CD4-positive, alpha-beta T cell treated with Interleukin-10 for 1 hour (primary cell): ENCODE results near the gene HPS3.
"Not testable (repeated sequence)": the region's sequence is repeated elsewhere in the genome, so short reads cannot be mapped to it uniquely, and the experiment has no call there.

ENCODE experiments used
- DNase-seq: peaks from one replicate; pipeline ENCODE4 v3.0.0-alpha.2; 2020

The HPS3 gene, protein sequence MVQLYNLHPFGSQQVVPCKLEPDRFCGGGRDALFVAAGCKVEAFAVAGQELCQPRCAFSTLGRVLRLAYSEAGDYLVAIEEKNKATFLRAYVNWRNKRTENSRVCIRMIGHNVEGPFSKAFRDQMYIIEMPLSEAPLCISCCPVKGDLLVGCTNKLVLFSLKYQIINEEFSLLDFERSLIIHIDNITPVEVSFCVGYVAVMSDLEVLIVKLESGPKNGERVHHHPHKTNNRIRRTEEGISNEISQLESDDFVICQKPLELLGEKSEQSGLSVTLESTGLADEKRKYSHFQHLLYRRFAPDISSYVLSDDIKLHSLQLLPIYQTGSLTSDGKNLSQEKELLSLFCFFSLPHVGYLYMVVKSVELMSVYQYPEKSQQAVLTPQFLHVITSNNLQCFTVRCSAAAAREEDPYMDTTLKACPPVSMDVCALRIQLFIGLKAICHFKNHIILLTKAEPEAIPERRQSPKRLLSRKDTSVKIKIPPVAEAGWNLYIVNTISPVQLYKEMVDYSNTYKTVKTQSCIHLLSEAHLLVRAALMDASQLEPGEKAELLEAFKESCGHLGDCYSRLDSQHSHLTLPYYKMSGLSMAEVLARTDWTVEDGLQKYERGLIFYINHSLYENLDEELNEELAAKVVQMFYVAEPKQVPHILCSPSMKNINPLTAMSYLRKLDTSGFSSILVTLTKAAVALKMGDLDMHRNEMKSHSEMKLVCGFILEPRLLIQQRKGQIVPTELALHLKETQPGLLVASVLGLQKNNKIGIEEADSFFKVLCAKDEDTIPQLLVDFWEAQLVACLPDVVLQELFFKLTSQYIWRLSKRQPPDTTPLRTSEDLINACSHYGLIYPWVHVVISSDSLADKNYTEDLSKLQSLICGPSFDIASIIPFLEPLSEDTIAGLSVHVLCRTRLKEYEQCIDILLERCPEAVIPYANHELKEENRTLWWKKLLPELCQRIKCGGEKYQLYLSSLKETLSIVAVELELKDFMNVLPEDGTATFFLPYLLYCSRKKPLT

DNA sequence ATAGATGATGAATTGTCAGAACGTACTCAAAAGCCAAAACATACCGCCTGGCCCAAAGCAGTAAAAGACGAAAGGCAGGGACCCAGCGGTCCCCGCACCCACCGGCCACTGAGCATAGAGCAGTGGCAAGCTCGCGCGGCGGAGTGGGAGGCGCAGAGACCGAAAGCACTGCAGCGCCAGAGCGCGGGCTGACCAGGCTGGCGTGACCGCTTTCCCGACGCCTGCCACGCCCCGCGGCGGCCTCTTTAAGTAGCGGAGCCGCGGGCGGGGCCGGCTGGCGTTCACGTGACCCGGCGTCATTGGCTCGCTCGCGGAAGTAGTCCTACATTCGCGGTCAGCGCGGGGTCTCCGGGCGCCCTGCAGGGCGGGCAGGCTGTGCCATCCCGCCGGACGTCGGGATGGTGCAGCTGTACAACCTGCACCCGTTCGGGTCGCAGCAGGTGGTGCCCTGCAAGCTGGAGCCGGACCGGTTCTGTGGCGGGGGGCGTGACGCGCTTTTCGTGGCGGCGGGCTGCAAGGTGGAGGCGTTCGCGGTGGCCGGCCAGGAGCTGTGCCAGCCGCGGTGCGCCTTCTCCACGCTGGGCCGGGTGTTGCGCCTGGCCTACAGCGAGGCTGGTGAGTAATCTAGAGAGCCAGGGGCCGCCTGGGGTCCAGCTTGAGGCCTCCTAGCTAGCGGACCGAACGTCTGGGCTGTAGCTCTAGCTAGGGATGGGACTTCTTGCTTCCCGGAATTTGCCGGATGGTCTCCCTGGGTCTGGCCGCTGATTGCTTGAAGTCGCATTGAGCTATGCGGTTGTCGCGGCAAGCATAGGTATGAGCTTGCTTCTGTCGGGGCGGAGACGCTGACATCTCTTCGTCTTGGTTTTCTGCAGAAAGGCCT is at the start of gene HPS3:
Gene HPS3 (plus strand): TSS at position 313 of the 880 bp plus-strand sequence. CDS start 86 bp downstream, at position 399.
- peak; percentile 81 for DNase-seq

DNA sequence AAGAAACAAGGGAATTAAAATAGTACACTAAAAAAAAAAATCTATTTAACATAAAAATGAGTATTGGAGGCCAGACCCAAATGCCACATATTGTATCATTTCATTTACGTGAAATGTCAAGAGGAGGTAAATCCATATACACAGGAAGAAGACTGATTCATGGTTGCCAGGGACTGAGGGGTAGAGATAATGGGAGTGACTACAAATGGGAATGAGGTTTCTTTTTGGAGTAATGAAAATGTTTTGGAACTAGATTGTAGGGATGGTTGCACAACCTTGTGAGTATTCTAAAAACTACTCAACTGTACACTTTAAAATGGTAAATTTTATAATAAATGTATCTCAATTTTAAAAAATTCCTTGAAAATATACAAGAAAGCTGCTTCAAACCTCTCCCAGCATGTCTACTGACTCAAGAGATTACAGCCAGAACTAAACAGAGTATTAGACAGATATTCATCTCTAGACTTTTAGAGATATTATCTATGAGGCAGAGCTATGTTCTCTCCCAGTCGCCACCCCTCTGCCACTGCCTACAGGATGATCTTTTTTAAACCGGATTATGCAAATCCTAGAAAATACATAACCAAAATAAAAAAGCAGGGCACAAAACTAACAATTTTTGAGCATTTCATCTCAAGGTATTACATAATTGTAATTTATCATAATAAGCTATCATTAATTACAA is 49.3 kb upstream of the HPS3 start:
- DNase-seq, result no peak

DNA sequence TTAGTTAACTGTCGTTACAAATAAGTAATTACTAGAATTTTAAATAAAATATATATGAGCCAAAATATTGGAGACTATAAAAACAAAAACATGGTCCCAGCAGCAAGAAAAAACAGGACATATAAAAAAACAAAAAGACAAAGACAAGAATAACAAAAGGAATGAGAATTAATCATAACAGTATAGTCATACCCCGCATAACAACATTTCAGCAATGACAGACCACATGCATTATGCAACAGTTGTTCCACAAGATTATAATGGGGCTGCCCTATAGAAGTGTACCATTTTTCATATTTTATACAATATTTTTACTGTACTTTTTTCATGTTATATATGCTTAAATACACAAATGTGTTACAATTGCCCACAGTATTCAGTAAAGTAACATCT is 48.7 kb upstream of the HPS3 start:
- DNase-seq, result no peak

DNA sequence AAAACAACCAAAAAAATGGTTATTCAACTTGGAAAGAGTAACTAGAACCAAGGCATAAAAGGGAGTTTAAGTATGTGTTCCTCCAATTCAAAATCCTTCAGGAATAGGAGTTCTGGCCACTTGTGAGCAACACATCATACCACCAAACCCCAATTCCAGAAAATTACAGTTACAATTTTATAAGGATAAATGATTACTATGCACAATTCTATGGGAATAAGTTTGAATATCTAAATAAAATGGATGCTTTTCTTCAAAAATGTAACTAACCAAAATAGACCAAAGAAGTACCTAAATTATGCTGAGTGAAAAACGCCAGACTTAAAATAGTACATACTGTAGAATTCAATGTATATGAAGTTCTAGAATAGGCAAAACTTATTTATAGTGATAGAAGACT is 47.7 kb upstream of the HPS3 start:
- DNase-seq, result no peak

DNA sequence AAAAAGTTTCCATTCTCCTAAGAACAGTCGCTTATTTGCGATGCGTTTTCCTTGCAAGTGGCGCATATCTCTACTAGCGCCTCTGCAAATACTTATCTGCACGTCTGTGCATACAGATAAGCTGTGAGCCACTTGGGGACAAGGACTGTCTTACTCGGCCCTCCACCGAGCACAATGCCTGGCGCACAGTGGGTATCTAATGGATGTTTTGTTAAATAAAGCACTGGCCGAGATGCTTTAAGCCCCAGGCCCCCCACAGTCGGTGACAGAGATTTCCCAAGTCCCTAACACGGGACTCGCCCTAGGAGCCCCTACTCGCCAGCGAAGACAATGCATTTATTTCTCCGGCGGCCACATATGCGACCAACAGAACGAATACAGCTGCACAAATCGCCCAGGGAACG is 43.6 kb upstream of the HPS3 start:
- peak; percentile 27 for DNase-seq

DNA sequence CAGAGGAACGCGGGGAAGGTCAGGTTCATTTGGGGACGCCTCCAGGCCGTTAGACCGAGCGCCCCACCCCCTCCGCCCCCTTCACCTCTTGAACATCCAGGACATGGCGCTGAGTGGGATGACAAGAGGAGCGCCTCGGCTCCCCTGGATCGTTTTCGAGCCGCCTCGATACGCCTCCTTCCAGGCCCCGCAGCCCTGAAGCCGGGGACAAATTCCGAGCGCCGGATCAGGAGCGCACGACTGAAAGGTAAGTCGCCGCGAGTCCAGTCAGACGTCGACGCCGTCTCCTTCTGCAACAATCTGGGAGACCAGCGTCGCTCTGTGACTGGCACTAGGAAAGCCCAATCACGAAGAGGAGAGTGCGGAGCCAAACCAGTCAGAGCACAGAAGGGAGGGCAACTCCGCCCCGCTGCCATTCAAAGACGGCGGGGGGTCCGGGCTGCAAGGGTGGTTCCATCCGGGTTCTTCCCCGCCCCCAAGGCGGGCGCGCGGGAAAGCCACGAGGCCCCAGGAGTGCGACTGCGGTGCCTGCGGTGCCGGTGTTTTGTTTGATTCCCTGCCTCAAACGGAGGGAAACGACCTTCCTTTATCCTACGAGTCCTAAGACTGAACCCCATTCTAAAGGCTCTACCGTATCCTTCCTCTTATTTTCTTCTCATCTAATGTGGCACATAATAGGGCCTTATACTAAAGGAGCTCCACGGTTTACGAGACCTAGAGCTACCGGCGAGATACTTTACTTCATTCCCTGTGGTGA is 43.0 kb upstream of the HPS3 start, which contains the start of gene HLTF:
Gene HLTF (minus strand): TSS at position 302 of the 757 bp plus-strand sequence. CDS start 197 bp downstream, at position 105.
- DNase-seq, result peak; percentile 95

DNA sequence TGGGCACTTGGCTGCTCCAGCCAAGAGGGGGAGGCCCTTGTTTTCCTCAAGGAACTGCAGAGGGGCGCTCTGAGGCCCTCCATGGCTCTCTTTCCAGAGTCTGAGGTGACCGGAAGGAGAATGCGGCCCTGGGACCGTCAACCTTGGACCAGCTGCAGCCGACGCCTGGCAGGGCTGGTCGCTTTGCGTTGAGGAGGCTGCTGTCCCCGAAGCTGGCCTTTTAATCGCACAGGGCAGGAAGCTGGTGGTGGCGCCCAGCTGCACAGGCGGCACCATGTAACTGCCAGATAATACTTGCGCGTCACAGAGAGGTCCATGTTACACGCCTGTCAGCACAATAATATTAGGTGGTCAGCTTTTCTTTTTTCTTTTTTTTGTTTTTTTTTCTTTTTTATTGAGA is 42.2 kb upstream of the HPS3 start:
- DNase-seq, result no peak

DNA sequence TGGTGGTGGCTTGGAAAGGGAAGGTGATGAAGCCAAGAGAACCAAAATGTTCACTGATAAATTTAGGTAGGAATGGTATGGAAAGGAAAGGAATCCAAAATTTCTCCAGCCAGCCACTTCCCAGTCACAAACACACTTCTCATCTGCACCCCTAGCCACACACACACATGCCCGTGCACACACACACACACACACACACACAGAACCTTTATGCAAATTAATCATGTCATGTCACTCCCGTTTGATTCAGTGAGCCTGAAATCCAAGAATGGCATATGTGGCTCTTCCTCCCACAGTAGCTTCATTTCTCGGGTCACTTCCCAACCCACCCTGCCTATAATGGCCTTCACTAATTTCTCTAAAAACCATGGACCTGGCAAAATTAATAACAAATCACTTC is 40.0 kb upstream of the HPS3 start:
- DNase-seq, result no peak

DNA sequence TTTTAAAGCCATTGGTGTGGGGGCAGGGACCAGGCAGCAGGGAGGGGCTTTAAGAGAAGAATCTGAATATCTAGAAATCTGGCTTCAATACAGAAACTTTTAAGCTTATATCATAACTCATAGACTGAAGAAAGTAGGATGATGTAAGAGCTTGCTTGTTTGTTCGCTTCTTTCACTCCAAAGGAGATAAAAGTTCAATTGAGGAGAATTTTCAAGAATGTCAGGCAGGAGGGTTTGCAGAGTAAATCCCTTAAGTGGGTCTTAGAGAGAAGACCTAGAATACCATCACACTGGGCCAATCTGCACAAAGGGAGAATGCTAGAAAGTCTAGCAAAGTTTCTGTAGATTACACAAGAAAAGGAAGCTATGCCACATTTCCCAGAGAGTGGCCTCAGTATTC is 39.0 kb upstream of the HPS3 start:
- no peak for DNase-seq

DNA sequence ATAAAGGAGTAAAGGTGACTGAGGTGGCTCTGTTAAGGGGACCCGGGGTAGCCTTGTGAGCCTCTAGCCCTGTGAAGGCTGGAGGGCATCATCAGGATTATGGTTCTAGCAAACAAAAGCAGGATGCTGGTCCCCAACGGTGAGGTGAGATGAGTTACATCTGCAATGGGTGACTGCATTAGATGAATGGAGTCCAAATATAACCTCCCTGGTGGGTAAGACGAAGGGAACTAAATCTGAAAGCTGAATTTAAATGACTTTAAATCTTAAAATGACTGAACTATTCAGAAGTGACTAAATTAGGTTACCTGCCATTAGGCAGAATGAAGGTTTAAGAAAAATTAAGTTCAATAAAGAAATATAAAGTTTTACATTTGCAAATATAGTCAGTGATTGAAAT is 38.5 kb upstream of the HPS3 start:
- DNase-seq, result no peak

DNA sequence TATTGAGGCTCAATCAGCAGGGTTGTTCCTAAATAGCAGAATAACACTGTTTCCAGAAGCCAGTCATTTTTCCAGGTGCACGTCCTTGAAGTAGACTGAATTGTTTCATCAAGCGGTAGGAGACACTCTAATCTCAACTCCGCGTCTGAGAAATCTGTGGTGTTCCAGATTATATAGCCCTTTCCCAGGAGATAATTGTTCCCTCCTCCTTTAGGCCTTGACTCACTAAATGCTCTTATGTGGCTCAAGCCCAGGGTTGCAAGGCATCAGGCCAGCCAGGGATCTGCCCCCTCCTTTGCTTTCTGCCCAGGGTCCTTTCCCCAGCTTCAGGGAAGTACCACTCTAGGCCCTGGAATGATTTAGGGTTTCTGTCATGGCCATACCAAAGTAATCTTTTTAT is 37.5 kb upstream of the HPS3 start:
- DNase-seq, result no peak

DNA sequence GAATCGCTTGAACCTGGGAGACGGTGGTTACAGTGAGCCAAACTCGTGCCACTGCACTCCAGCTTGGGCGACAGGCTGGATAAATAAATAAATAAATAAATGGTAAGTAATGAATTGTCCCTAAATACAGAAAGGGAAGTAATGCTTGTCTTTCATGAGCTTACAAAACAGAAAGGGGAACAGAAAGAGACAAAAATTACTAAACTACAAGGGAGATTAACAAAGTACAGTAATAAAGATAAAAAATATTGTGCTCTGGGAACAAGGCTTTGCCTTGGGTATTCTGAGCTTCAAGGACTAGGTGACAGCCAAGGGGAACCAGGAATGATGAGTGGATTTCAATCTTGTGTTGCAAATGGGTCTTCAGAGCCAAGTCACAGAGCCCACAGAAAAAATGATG is 34.0 kb upstream of the HPS3 start:
- DNase-seq, result no peak

DNA sequence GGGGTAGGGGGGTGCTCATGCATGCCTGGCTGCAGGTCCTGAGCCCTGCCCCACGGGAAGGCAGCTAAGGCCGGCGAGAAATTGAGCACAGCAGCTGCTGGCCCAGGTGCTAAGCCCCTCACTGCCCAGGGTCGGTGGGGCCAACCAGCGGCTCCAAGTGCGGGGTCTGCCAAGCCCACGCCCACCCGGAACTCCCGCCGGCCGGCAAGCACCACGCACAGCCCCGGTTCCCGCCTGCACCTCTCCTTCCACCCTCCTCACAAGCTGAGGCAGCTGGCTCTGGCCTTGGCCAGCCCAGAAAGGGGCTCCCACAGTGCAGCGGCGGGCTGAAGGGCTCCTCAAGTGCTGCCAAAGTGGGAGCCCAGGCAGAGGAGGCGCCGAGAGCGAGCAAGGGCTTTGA is 31.5 kb upstream of the HPS3 start:
- not testable (repeated sequence) for DNase-seq

DNA sequence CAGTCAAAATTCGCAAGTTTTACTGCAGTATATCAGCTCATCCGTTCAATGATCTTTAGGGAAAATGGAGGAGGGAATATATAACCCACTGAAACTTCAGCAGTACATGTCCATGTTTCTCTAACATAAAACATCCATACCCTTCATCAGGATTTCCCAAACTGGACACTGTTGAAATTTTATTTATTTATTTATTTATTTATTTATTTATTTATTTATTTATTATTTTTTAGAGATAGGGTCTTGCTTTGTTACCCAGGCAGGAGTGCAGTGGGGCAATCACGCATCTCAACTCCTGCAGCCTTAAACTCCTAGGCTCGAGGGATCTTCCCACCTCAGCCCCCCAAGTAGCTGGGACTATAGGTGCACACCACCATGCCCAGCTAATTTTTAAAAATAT is 28.3 kb upstream of the HPS3 start:
- no peak for DNase-seq

DNA sequence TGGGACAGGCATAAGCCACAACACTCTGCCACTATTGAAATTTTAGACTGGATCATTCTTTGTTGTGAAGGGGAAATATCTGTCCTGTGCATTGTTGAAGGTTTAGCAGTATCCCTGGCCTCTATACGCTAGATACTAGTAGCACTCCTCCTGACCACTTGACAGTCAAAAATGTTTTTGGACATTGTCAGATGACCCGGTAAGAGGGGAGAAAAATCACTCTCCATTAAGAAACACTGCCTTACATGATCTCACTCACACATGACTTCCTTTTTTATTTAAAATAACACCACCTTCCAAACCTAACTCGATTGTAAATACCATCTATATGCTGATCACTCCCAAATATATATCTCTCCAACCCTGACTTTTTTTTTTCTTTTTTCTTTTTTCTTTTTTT is 27.8 kb upstream of the HPS3 start:
- DNase-seq, result no peak

DNA sequence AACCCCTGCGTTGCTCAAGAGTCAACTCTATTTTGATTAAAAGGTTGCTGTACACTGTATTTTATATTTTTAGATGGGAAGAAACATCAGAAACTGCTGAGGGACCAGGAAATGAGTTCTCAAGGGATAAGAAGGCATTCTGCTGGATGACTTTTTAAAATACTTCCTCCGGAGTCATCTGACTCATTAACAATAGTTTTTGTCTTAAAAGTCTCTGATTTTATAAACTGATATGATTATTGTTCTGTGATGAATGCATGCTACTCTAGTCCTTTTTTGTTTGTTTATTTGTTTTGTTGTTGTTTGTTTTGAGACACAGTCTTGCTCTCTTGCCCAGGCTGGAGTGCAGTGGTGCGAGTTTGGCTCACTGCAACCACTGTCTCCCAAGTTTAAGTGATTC is 25.0 kb upstream of the HPS3 start:
- no peak for DNase-seq

DNA sequence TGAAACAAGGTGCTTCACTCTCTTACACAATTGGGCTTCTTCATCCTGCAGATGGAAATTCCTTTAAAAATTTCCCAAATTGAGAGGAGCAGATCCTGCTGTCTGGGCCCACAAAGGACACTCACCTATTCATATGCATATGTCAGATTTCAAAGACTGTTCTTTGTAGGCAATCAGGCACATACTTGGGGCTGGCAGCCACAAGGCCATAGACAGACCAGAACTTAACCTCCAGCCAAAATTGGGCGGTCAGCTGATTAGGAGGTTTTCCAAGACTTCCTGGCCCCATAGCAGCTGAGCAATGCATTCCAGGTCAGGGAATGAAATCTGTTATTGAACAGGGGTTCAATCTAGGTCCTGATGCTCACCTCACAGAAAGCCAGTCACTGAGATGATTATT is 15.0 kb upstream of the HPS3 start:
- no peak for DNase-seq

DNA sequence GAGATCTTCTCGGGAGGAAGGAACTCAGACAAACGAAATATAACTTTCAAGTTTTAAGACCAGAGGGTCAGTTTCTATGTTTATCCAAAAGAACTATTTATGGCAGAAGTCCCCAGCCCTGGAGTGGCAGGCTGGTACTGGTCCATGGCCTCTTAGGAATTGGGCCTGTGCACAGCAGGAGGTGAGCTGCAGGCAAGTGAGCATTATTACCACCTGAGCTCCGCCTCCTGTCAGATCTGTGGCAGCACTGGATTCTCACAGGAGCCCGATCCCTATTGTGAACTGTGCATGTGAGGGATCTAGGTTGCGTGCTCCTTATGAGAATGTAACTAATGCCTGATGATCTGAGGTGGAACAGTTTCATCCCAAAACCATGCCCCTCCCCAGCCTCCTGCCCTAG is 14.3 kb upstream of the HPS3 start:
- no peak for DNase-seq

DNA sequence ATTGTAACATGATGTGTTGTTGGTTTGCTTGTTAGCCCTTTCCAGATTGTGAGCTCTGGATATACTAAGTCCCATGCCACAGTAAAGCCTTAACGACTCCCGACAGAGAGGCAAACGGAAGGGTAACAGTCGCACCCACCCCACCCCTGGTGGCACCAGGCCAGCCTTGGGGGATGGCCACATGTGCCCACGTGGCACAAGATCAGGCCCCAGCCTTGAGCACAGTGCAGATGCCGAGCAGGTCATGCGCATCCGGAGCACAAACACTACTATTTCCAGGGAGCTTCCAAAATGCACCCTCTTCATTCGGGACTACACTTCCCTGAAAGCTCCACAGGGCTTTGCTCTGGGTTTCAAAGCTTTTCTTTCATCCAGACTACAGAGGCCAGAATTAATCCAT is 10.7 kb upstream of the HPS3 start:
- DNase-seq, result no peak

DNA sequence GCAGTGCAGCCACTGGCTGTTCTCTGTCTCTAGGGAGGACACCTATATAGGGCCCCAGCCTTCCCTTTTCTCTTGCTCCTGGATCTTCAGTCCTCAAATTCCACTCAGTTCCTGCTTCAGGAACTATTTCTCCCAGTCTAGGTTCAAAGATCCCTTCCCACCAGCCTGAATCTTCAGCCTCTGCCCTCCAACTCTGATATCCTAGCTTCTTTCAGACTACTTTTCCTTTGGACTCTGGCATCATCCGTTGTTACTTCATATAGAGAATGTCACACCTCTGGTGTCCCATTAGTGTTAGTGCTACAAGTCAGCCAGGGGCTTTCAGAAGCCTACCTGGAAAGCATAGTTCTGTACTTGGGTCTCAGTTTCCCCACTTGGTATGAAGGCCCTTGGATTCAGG is 10.0 kb upstream of the HPS3 start:
- DNase-seq, result no peak
